ENCODE data around the gene TMEM109.

The TMEM109 gene

DNA sequence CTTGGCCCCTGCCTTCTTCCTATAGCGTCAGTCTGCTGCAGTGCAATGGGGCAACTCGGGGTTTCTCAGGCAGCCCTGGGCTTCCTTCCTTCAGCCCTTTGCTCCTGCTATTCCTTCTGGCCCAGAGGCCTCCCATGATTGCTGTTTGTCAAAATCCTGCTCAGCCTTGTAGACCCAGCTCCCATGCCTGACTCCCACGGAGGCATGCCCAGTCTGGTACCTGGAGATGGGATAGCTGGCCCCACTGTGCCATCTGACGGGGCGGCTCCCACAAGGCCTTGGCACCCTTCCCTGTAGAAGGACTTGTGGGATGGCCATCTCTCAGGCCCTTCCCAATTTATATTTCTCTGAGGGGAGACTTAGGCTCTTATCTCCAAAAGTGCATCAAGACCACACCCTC lies 56.9 kb downstream of the TMEM109 start (continued):
- no peak for TF ChIP-seq PATZ1 (tag by site-specific recombination; IDR thresholded peaks at IDR 0.05)
- TF ChIP-seq ZNF350 (tag by site-specific recombination; IDR thresholded peaks at IDR 0.05) = no peak
- no peak for TF ChIP-seq ZNF335 (tag by site-specific recombination; conservative IDR thresholded peaks at IDR 0.05)
- TF ChIP-seq SCRT2 (tag by site-specific recombination; IDR thresholded peaks at IDR 0.05) = no peak
- no peak for TF ChIP-seq ZNF140 (tag by site-specific recombination; IDR thresholded peaks at IDR 0.05)
- TF ChIP-seq BCL11B (tag by site-specific recombination; IDR thresholded peaks at IDR 0.05; ENCODE audit: low read depth) = no peak
- TF ChIP-seq ZNF621 (tag by site-specific recombination; IDR thresholded peaks at IDR 0.05) = no peak
- TF ChIP-seq ZFP37 (tag by site-specific recombination; IDR thresholded peaks at IDR 0.05) = no peak
- no peak for TF ChIP-seq ZNF791 (tag by site-specific recombination; IDR thresholded peaks at IDR 0.05)
- TF ChIP-seq, protein P1, sequence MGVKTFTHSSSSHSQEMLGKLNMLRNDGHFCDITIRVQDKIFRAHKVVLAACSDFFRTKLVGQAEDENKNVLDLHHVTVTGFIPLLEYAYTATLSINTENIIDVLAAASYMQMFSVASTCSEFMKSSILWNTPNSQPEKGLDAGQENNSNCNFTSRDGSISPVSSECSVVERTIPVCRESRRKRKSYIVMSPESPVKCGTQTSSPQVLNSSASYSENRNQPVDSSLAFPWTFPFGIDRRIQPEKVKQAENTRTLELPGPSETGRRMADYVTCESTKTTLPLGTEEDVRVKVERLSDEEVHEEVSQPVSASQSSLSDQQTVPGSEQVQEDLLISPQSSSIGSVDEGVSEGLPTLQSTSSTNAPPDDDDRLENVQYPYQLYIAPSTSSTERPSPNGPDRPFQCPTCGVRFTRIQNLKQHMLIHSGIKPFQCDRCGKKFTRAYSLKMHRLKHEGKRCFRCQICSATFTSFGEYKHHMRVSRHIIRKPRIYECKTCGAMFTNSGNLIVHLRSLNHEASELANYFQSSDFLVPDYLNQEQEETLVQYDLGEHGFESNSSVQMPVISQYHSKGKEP (tag by site-specific recombination; IDR thresholded peaks at IDR 0.05) = no peak
- no peak for TF ChIP-seq ZNF433 (tag by site-specific recombination; IDR thresholded peaks at IDR 0.05; ENCODE audit: low read depth)
- no peak for TF ChIP-seq ZNF280C (tag by site-specific recombination; IDR thresholded peaks at IDR 0.05)
- no peak for TF ChIP-seq ZNF560 (tag by site-specific recombination; IDR thresholded peaks at IDR 0.05; ENCODE audit: borderline replicate concordance)
- TF ChIP-seq ZNF792 (tag by site-specific recombination; IDR thresholded peaks at IDR 0.05) = no peak
- TF ChIP-seq ZNF23 (tag by site-specific recombination; IDR thresholded peaks at IDR 0.05; ENCODE audit: borderline replicate concordance) = no peak

GRCh38 chr11:60971520-60971919 lies 57.6 kb downstream of the TMEM109 start, which contains the start of gene CD6:
CD6 (plus strand) TSS chr11:60971680; CDS start chr11:60971866, 186 bp downstream.
- H3K36me3 ChIP-seq (ENCODE audit: control insufficient read depth in 2 of 2, insufficient read depth in 1 of 2, low read length in 2 of 2) = no peaks in the 10 kb centered on the region
- H3K4me1 ChIP-seq (ENCODE audit: control insufficient read depth, insufficient read depth, low read length) = no peaks in the 10 kb centered on the region
- POLR2A ChIA-PET = no interaction called here
- no peak within 1 kb of the TSS for H3K27ac ChIP-seq (ENCODE audit: extremely low read depth, low read depth, low read length)
- no peaks in the 10 kb centered on the region for H3K9me3 ChIP-seq (ENCODE audit: control insufficient read depth, insufficient read depth, low read depth, low read length)
- CTCF ChIA-PET = interaction anchor here (0.6 to 2.6 kb wide), 6 partner anchors 8 to 162 kb away, joined by 3 to 10 read pairs (median 3); no protein-coding TSS in a partner anchor
- no peak within 1 kb of the TSS for H3K4me3 ChIP-seq (ENCODE audit: low read depth, low read length)
- TF ChIP-seq, protein P2, sequence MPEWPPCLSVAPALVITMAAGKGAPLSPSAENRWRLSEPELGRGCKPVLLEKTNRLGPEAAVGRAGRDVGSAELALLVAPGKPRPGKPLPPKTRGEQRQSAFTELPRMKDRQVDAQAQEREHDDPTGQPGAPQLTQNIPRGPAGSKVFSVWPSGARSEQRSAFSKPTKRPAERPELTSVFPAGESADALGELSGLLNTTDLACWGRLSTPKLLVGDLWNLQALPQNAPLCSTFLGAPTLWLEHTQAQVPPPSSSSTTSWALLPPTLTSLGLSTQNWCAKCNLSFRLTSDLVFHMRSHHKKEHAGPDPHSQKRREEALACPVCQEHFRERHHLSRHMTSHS (tag by site-specific recombination; IDR thresholded peaks at IDR 0.05) = no peak
- TF ChIP-seq, protein P3, sequence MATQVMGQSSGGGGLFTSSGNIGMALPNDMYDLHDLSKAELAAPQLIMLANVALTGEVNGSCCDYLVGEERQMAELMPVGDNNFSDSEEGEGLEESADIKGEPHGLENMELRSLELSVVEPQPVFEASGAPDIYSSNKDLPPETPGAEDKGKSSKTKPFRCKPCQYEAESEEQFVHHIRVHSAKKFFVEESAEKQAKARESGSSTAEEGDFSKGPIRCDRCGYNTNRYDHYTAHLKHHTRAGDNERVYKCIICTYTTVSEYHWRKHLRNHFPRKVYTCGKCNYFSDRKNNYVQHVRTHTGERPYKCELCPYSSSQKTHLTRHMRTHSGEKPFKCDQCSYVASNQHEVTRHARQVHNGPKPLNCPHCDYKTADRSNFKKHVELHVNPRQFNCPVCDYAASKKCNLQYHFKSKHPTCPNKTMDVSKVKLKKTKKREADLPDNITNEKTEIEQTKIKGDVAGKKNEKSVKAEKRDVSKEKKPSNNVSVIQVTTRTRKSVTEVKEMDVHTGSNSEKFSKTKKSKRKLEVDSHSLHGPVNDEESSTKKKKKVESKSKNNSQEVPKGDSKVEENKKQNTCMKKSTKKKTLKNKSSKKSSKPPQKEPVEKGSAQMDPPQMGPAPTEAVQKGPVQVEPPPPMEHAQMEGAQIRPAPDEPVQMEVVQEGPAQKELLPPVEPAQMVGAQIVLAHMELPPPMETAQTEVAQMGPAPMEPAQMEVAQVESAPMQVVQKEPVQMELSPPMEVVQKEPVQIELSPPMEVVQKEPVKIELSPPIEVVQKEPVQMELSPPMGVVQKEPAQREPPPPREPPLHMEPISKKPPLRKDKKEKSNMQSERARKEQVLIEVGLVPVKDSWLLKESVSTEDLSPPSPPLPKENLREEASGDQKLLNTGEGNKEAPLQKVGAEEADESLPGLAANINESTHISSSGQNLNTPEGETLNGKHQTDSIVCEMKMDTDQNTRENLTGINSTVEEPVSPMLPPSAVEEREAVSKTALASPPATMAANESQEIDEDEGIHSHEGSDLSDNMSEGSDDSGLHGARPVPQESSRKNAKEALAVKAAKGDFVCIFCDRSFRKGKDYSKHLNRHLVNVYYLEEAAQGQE (tag by site-specific recombination; IDR thresholded peaks at IDR 0.05) = no peak
- TF ChIP-seq ZNF354C (tag by site-specific recombination; IDR thresholded peaks at IDR 0.05; ENCODE audit: borderline replicate concordance, low read depth) (no peak), ZNF311 (tag by site-specific recombination; IDR thresholded peaks at IDR 0.05; ENCODE audit: borderline replicate concordance) (no peak), ZNF596 (tag by site-specific recombination; IDR thresholded peaks at IDR 0.05) (no peak), ZNF48 (tag by site-specific recombination; IDR thresholded peaks at IDR 0.05) (no peak), ZNF221 (tag by site-specific recombination; IDR thresholded peaks at IDR 0.05; ENCODE audit: borderline replicate concordance) (no peak), ZNF830 (tag by site-specific recombination; IDR thresholded peaks at IDR 0.05; ENCODE audit: low read depth) (no peak), ZNF214 (tag by site-specific recombination; IDR thresholded peaks at IDR 0.05; ENCODE audit: borderline replicate concordance) (no peak), ZNF791 (tag by site-specific recombination; IDR thresholded peaks at IDR 0.05) (no peak), ZNF513 (tag by site-specific recombination; IDR thresholded peaks at IDR 0.05) (no peak)

Data from HEK293 (cell line).